ENCODE data around the gene GHRH.

Gene GHRH

DNA sequence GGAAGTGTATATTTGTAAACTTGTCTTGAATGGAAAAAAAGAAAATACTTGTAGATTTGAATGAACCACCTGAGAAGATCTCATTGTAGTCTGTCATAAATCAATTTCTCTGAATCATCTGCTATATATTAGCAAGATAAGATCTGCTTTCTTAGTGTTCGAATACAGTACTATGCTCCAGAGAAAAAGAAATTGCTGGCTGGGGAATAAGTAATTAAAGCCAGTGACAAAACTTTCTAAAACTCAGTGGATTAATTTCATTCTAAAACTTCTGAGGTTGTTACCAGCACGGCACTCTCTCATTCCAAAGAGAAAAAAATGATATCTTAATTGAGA is 59.8 kb downstream of the GHRH start:
- DNase-seq: no peak

Measured in NCI-H1436 (cell line).